Transverse colon (tissue), 4 donors: ENCODE data around the gene SMAD6. TPM values are rescaled to one million over a fixed set of nuclear protein-coding genes. Genes with fewer than 3 reads are reported as not detected.

Experiments used
- DNase-seq: peaks from one replicate; pipeline ENCODE4 v3.0.0-alpha.2; 2019
- H3K27ac ChIP-seq, 4 donors: fragments of 200-600 bp; sonication (generic); 2 replicates each; pipeline ENCODE4 v1.5.1; 2016 to 2018; ENCODE audit warnings: inconsistent platforms in 4 of 4
- H3K27me3 ChIP-seq: fragments of 200-600 bp; sonication (generic); 2 replicates; pipeline ENCODE4 v1.5.1; 2017; ENCODE audit warnings: inconsistent platforms
- H3K36me3 ChIP-seq, 4 donors: fragments of 200-600 bp; sonication (generic); 2 replicates each; pipeline ENCODE4 v1.5.1; 2017 to 2019; ENCODE audit warnings: inconsistent platforms in 4 of 4
- H3K4me1 ChIP-seq, 4 donors: fragments of 200-600 bp; sonication (generic); 2 replicates each; pipeline ENCODE4 v1.5.1; 2017 to 2020; ENCODE audit warnings: inconsistent platforms in 4 of 4
- H3K4me3 ChIP-seq, 4 donors: fragments of 200-600 bp; sonication (generic); 1 replicate in 1 of 4; 2 replicates in 3 of 4; pipeline versions ENCODE4 v1.5.1 to v1.6.1; 2017 to 2019; ENCODE audit warnings: inconsistent platforms in 4 of 4
- H3K9me3 ChIP-seq, 2 donors: fragments of 200-600 bp; sonication (generic); 2 replicates each; pipeline ENCODE4 v1.5.1; 2017 to 2019; ENCODE audit warnings: inconsistent platforms in 2 of 2
- CTCF ChIP-seq, 5 experiments: fragments of 200-600 bp in 3 of 5; fragments of 450-650 bp in 2 of 5; sonication (generic) in 3 of 5; IDR thresholded peaks; 1 replicate in 2 of 5; 2 replicates in 3 of 5; pipeline ENCODE4 v1.5.1; 2016 to 2017; ENCODE audit warnings: antibody characterized with exemption in 5 of 5, inconsistent platforms in 3 of 5, mild to moderate bottlenecking in 2 of 5, moderate library complexity in 1 of 5
- EP300 ChIP-seq: sonication (generic); formaldehyde crosslinking; IDR thresholded peaks from one replicate; pipeline ENCODE4 v1.6.1; 2017; ENCODE audit warnings: antibody characterized with exemption, low read depth
- POLR2A ChIP-seq: fragments of 450-650 bp; IDR thresholded peaks from one replicate; pipeline ENCODE4 v1.6.1; 2016; ENCODE audit warnings: antibody characterized with exemption, mild to moderate bottlenecking, moderate library complexity
- POLR2AphosphoS5 ChIP-seq, 3 donors: sonication (generic); formaldehyde crosslinking; IDR thresholded peaks; one replicate each; pipeline ENCODE4 v1.6.1; 2016; ENCODE audit warnings: antibody characterized with exemption in 3 of 3
- WGBS, 2 donors: methylation state at CpG; one replicate each; pipeline ENCODE4 v1.1.5; 2018; ENCODE audit warnings: low coverage in 1 of 2; 5-methylcytosine and 5-hydroxymethylcytosine counted together
- in situ Hi-C, 4 donors: fragments of 200-750 bp; cut with MboI; loops; one replicate each; pipeline versions ENCODE4 v1.15.0 to v1.15.1; 2017; ENCODE audit warnings: low sequenced_read_pairs in 3 of 4, low pct_ligation_motif_present in 1 of 4, low pct_unique_long_range_greater_than_20kb in 1 of 4
- intact Hi-C: fragments of 100-400 bp; cut with DNase I; formaldehyde crosslinking; loops from one replicate; pipeline ENCODE4 v1.15.1; 2023; ENCODE audit warnings: low total_unique reads
- total RNA-seq, 4 donors: library from RNA; depleted of rRNA; stranded (reverse); fragments of >200 nt; gene quantifications; one replicate each; pipeline ENCODE4 v1.1.0, GENCODE V29; 2016

The SMAD6 gene
- total RNA-seq, 4 donors from 2014 or later, result 6.7 to 214 (median 9.3) TPM

DNA sequence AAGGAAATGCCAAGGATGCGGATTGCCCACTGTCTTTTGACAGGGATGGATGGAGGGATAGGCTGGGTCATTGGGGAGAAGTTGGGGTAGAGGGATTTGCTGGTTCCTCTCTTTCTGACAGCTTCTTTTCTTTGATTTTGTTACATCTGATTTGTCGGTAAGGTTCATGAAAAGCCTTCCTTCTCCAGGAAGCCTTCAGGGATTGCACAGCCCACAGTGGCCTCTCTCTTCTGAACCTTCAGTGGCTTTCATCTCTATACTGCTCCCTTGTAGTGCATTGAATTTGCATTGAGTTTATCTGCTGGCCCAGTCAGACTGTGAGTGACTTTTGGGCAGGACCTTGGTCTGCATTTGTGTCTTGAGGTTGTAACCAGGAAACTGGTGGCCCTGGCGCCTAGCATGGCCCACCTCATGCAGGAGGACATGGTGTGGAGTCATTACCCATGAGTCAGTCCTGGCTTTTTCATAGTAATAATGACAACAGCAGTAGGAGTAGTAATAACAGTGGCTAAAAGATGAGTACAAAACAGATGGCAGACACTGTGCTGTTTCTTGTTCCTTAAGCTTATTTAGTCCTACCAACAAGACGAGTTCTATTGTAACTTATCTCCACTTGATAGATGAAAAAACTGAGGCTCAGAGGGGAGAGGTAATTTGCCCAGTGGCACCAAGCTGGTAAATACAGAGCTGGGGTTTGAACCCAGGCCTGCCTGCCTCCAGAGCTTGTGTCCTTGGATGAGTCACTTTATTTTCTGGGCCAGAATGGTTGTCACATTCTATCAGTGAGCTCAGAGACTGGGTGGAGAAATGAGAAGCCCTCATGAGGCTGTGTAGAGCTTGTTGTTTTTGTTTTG lies 28.4 kb downstream of the SMAD6 start:
- no peaks in the 10 kb centered on the region for H3K27me3 ChIP-seq
- no peak for TF ChIP-seq POLR2A
- TF ChIP-seq EP300, result no peak
- no peak for TF ChIP-seq POLR2AphosphoS5 (IDR thresholded peaks at IDR 0.05)
- no peak for TF ChIP-seq CTCF (IDR thresholded peaks at IDR 0.05)
- no peaks in the 10 kb centered on the region for H3K36me3 ChIP-seq
- no peak for DNase-seq
- intact Hi-C loops (no loop called here), in situ Hi-C loops (no loop called here)
- 83 to 90% methylated on average over 2 to 4 of the region's 4 CpGs for WGBS, 2 donors
- no peaks in the 10 kb centered on the region for H3K9me3 ChIP-seq
- H3K27ac ChIP-seq, result peak overlapping the region; percentile 61 to 79 (median 68)
- H3K4me1 ChIP-seq, result peaks cover 4 to 24% (median 16%) of the 10 kb centered on the region in 4 donors
- H3K4me3 ChIP-seq, result no peak overlapping the region

GRCh38 chr15:66733976-66734375 lies 31.9 kb downstream of the SMAD6 start:
- Histone ChIP-seq H3K4me1 (peaks cover 4 to 25% (median 13%) of the 10 kb centered on the region in 4 donors), H3K9me3 (no peaks in the 10 kb centered on the region), H3K36me3 (no peaks in the 10 kb centered on the region), H3K4me3 (no peak overlapping the region), H3K27ac (peak overlapping the region; percentile 42 to 71 (median 59)), H3K27me3 (no peaks in the 10 kb centered on the region)
- DNase-seq, result no peak
- 60 to 67% methylated on average over 1 to 11 of the region's 11 CpGs for WGBS, 2 donors
- in situ Hi-C loops (no loop called here), intact Hi-C loops (no loop called here)
- TF ChIP-seq POLR2A, result no peak

DNA sequence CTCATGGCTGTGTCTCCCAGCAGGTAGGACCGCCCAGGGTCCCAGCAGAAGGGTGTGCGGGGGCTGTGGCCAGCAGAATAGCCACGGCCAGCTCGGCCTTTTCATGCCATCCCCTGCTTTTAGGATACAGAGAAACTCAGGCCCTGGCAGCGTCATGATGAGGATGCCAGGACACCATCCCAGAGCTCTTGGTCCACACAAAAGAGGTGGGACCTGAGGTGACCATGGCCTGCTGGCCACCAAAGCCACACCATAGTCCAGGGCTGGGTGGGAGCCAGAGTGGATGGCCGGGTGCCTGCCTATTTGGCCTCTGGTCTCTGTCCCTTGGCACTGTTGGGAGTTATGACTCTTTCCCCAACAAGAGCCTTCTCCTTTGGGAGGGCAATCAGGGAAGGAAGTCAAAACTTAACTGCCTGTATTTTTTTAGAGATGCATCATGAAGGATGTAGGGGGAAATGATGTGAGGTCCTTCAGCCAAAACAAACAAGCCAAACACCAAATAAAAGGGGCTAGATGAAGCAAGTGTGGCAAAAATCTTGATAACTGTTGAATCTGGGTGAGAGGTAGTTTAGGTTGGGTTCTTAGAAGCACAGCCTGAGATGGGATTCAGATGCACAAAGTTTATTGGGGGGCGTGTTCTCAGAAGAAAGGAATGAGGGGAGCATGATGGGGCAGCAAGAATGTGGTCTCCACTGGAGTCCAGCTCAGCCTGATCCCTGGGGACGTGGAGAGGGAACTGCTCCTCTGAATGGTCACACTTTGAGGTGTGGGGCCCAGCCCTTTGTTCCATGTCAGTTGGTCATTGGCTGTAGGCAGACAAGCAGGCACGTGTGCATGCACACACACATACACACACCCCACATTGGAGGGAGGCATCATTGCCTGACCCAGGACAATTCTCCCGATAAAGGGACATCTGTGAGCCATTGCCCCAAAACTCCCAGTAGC lies 33.2 kb downstream of the SMAD6 start:
- Histone ChIP-seq H3K9me3 (no peaks in the 10 kb centered on the region), H3K4me3 (no peak overlapping the region), H3K27me3 (no peaks in the 10 kb centered on the region), H3K36me3 (no peaks in the 10 kb centered on the region), H3K4me1 (peaks cover 2 to 27% (median 7%) of the 10 kb centered on the region in 4 donors), H3K27ac (peak overlapping the region in 1 of 4 donors; percentile 71)
- in situ Hi-C loops, result no loop called here
- DNase-seq, result no peak
- TF ChIP-seq EP300 (no peak), CTCF (IDR thresholded peaks at IDR 0.05) (no peak), POLR2AphosphoS5 (IDR thresholded peaks at IDR 0.05) (no peak), POLR2A (no peak)
- WGBS, 2 donors, result 83% methylated on average over 9 of the region's 10 CpGs; no CpG with 5 or more reads in 1 of the 2 donors
- intact Hi-C loops, result no loop called here

DNA sequence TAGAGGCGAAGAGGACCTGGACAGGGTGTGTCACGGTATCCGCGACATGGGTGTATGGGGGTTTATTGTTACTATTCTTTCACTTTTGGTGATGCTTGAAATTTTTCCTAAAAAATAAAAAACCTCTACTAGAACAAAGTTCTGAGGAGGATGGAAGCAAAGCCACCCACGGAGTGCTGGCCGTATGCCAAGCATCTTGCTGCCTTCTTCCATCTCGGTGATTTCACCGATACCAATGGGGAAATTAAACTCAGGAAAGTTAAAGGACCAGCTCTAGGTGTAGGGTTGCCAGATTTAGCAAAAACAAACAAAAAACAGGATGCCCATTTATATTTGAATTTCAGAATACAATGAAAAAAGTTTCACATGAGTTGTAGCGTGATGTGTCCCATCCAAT lies 33.9 kb downstream of the SMAD6 start:
- H3K4me1 ChIP-seq, result peaks cover 7 to 34% (median 14%) of the 10 kb centered on the region in 4 donors
- TF ChIP-seq POLR2AphosphoS5 (IDR thresholded peaks at IDR 0.05) (no peak), POLR2A (no peak), EP300 (no peak), CTCF (IDR thresholded peaks at IDR 0.05) (no peak)
- 36 to 82% methylated on average over 4 to 9 of the region's 9 CpGs for WGBS, 2 donors
- no peak for DNase-seq
- H3K9me3 ChIP-seq, result no peaks in the 10 kb centered on the region
- no peak overlapping the region for H3K27ac ChIP-seq
- no peak overlapping the region for H3K4me3 ChIP-seq
- H3K36me3 ChIP-seq, result no peaks in the 10 kb centered on the region
- no peaks in the 10 kb centered on the region for H3K27me3 ChIP-seq
- in situ Hi-C loops (no loop called here), intact Hi-C loops (no loop called here)
